Suprapubic skin (tissue), 3 donors: ENCODE results near the gene SIRT5.

Experiments used
- EP300 ChIP-seq: sonication (generic); formaldehyde crosslinking; IDR thresholded peaks from one replicate; pipeline ENCODE4 v1.6.1; 2017; ENCODE audit warnings: antibody characterized with exemption
- TF ChIP-seq, protein P1 (sequence below), 2 donors: fragments of 200-600 bp in 1 of 2; fragments of 450-650 bp in 1 of 2; sonication (generic) in 1 of 2; IDR thresholded peaks; one replicate each; pipeline ENCODE4 v1.5.1; 2016 to 2019; ENCODE audit warnings: antibody characterized with exemption in 2 of 2, mild to moderate bottlenecking in 1 of 2, moderate library complexity in 1 of 2

GRCh38 chr6:13649393-13649792 is 75.0 kb downstream of the SIRT5 start:
- TF ChIP-seq EP300 = no peak
- TF ChIP-seq, protein P1, sequence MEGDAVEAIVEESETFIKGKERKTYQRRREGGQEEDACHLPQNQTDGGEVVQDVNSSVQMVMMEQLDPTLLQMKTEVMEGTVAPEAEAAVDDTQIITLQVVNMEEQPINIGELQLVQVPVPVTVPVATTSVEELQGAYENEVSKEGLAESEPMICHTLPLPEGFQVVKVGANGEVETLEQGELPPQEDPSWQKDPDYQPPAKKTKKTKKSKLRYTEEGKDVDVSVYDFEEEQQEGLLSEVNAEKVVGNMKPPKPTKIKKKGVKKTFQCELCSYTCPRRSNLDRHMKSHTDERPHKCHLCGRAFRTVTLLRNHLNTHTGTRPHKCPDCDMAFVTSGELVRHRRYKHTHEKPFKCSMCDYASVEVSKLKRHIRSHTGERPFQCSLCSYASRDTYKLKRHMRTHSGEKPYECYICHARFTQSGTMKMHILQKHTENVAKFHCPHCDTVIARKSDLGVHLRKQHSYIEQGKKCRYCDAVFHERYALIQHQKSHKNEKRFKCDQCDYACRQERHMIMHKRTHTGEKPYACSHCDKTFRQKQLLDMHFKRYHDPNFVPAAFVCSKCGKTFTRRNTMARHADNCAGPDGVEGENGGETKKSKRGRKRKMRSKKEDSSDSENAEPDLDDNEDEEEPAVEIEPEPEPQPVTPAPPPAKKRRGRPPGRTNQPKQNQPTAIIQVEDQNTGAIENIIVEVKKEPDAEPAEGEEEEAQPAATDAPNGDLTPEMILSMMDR (IDR thresholded peaks at IDR 0.05) = no peak
